Measurements from ENCODE around the gene LEFTY2.
A peak's percentile ranks its signal among the peaks of the same experiment; 100 is the strongest.

The LEFTY2 gene

DNA sequence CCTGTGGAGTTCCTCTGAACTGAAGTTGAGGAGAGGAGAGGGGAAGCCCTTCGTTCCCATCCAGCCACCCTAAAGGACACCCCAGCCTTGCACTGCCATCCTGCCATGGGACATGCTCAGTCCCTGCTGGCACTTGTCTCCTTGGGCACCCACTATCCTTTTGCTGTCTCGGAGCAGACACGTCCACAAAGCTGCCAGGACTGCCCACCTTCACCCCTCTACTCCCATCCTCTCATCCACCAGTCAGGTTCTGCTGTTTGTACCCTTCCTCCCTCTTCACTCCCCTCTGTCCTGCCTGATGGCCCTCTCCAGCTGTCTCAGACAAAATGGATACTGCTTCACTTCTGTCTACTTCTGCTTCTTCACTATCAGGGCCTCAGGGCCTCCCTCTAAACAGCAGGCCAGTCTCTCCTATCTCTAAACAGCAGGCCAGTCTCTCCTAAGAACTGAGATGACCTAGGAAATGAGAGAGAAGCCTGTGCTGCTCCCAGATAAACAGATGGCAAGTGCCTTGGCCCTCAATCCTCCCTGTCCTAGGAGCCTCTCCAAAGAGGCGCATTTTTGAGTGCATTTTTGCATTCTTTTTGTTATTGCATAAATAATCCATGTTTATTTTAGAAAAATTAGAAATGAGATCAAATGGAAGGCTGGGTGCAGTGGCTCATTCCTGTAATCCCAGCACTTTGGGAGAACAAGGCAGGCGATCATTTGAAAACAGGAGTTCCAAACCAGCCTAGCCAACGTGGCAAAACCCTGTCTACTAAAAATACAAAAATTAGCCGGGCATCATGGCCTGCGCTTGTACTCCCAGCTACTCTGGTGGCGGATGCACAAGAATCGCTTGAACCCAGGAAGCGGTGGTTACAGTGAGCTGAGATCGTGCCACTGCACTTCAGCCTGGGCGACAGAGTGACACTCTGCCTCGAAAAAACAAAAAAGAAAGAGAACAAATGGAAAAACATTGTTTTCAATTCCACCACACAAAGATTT, 12.5 kb downstream of the LEFTY2 start:
- no peak overlapping the region for H3K4me3 ChIP-seq (ENCODE audit: low read length, poor library complexity, severe bottlenecking)
- peak overlapping the region; percentile 85 for H2AFZ ChIP-seq (ENCODE audit: low read length)
- H3K9me3 ChIP-seq (ENCODE audit: insufficient read depth, low read depth, low read length) = no peaks in the 10 kb centered on the region
- H3K4me2 ChIP-seq (ENCODE audit: low read depth, low read length, poor library complexity, severe bottlenecking) = no peak overlapping the region
- H3F3A ChIP-seq (ENCODE audit: low read depth) = no peaks in the 10 kb centered on the region
- TF ChIP-seq, protein P1, sequence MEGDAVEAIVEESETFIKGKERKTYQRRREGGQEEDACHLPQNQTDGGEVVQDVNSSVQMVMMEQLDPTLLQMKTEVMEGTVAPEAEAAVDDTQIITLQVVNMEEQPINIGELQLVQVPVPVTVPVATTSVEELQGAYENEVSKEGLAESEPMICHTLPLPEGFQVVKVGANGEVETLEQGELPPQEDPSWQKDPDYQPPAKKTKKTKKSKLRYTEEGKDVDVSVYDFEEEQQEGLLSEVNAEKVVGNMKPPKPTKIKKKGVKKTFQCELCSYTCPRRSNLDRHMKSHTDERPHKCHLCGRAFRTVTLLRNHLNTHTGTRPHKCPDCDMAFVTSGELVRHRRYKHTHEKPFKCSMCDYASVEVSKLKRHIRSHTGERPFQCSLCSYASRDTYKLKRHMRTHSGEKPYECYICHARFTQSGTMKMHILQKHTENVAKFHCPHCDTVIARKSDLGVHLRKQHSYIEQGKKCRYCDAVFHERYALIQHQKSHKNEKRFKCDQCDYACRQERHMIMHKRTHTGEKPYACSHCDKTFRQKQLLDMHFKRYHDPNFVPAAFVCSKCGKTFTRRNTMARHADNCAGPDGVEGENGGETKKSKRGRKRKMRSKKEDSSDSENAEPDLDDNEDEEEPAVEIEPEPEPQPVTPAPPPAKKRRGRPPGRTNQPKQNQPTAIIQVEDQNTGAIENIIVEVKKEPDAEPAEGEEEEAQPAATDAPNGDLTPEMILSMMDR (conservative IDR thresholded peaks at IDR 0.05; ENCODE audit: low read length) = no peak
- TF ChIP-seq EZH2phosphoT487 (IDR thresholded peaks at IDR 0.05; ENCODE audit: borderline replicate concordance) = no peak
- no peaks in the 10 kb centered on the region for H3K27me3 ChIP-seq (ENCODE audit: insufficient read depth, low read length, poor library complexity, severe bottlenecking)
- H3K9ac ChIP-seq (ENCODE audit: low read depth, low read length, poor library complexity, severe bottlenecking) = peak overlapping the region; percentile 45
- peaks cover 3% of the 10 kb centered on the region for H4K20me1 ChIP-seq (ENCODE audit: insufficient read depth, low read length, poor library complexity, severe bottlenecking)
- H3K36me3 ChIP-seq (ENCODE audit: insufficient read depth, low read length) = no peaks in the 10 kb centered on the region
- H3K4me1 ChIP-seq (ENCODE audit: insufficient read depth, low read length, poor library complexity, severe bottlenecking) = peaks cover 26% of the 10 kb centered on the region
- peaks cover 7% of the 10 kb centered on the region for H3K79me2 ChIP-seq (ENCODE audit: insufficient read depth, low read length)
- no peaks in the 10 kb centered on the region for H3K9me2 ChIP-seq (replicated peaks; ENCODE audit: low read depth, low read length)

DNA sequence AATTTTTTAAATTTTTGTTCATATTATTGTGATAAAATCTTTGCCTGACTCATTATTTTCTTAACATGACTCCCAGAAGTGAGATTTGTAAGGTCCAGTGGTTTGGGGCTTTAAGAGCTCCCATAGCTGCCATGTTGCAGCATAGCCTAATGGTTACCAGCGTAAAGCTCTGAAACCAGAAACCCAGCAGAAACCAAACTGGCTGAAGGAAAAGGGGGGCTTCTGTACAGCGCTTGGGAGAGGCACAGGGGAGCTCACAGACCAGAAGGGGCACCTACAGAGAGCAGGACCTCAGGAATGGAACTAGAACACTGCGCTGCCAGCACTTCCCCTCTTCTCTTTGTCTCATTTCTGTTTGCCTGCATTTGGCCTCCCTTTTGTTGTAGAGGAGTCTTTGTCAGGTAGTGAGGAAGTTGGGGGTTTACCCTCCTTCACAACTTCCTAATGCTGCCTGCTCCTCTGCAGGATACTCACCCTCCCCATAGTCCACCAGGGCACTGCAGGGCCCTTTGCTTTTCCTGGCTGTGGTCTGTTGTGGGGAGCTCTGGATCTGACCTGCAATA, 14.4 kb downstream of the LEFTY2 start:
- H2AFZ ChIP-seq (ENCODE audit: low read length) = peak overlapping the region; percentile 66
- H3K36me3 ChIP-seq (ENCODE audit: insufficient read depth, low read length) = no peaks in the 10 kb centered on the region; the same call in 1 of the 2 replicates
- no peak for TF ChIP-seq EZH2phosphoT487 (IDR thresholded peaks at IDR 0.05; ENCODE audit: borderline replicate concordance)
- H3K4me2 ChIP-seq (ENCODE audit: low read depth, low read length, poor library complexity, severe bottlenecking) = peak overlapping the region; percentile 25
- H3K9me3 ChIP-seq (ENCODE audit: insufficient read depth, low read depth, low read length) = no peaks in the 10 kb centered on the region
- H3K79me2 ChIP-seq (ENCODE audit: insufficient read depth, low read length) = peaks cover 25% of the 10 kb centered on the region
- no peaks in the 10 kb centered on the region for H3K27me3 ChIP-seq (ENCODE audit: insufficient read depth, low read length, poor library complexity, severe bottlenecking)
- no peak overlapping the region for H3K4me3 ChIP-seq (ENCODE audit: low read length, poor library complexity, severe bottlenecking)
- peaks cover 44% of the 10 kb centered on the region for H3K4me1 ChIP-seq (ENCODE audit: insufficient read depth, low read length, poor library complexity, severe bottlenecking)
- H3K9me2 ChIP-seq (replicated peaks; ENCODE audit: low read depth, low read length) = no peaks in the 10 kb centered on the region
- H3F3A ChIP-seq (ENCODE audit: low read depth) = no peaks in the 10 kb centered on the region
- H3K9ac ChIP-seq (ENCODE audit: low read depth, low read length, poor library complexity, severe bottlenecking) = peak overlapping the region; percentile 29
- H4K20me1 ChIP-seq (ENCODE audit: insufficient read depth, low read length, poor library complexity, severe bottlenecking) = peaks cover 20% of the 10 kb centered on the region

DNA sequence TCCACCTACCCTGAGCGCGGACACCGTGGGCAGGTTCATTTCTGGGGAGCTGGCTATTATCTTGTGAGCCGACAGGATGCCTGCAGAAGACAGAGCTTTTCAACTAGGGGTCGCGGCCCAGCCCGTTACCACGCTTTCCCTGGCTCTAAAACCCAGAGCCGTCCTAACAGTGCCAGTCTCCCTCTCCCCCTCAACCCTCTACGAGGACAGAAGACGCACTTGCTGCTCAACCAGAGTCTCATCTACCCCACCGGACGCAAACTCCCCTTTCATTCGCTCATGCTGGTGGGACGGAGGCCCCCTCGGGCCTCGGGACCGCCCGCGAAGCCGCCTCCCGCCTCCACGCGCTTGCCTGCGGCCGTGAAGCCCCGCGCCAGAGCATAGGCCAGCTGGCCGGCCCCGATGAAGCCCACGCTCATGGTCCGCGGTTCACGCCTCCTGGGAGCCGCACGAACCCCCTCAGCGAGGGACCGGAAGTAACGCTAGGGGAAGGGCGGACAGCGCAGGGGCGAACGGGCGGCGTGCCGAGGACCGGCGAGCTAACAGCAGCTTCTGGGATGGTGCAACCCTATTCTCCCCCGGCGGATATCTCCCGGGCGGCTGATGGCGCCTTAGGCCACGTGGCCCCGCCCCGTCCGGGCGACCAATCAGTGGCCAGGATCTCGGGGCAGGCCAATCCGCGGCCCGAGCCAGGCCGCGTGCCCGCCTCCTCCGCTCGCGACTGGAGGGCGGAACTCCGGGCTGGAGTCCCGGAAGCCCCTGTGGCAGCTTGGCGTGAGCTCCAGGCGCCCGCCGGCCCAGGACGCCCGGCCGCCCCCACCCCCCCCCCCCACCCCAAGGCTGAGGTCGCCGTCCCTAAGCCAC, 17.1 kb downstream of the LEFTY2 start, which contains the start of gene PYCR2:
PYCR2 (minus strand) TSS at position 559 of the 864 bp plus-strand sequence; CDS start at position 419, 140 bp downstream.
- Histone ChIP-seq H3K27me3 (ENCODE audit: insufficient read depth, low read length, poor library complexity, severe bottlenecking) (no peaks in the 10 kb centered on the region), H2AFZ (ENCODE audit: low read length) (peak within 1 kb of the TSS; percentile 79), H3K4me1 (ENCODE audit: insufficient read depth, low read length, poor library complexity, severe bottlenecking) (peaks cover 59% of the 10 kb centered on the region), H3K36me3 (ENCODE audit: insufficient read depth, low read length) (peaks cover 6% of the 10 kb centered on the region; the same call in 1 of the 2 replicates), H3K9me2 (replicated peaks; ENCODE audit: low read depth, low read length) (no peaks in the 10 kb centered on the region), H3F3A (ENCODE audit: low read depth) (no peaks in the 10 kb centered on the region), H3K9ac (ENCODE audit: low read depth, low read length, poor library complexity, severe bottlenecking) (peak within 1 kb of the TSS; percentile 92), H3K9me3 (ENCODE audit: insufficient read depth, low read depth, low read length) (no peaks in the 10 kb centered on the region), H3K79me2 (ENCODE audit: insufficient read depth, low read length) (peaks cover 38% of the 10 kb centered on the region), H3K4me3 (ENCODE audit: low read length, poor library complexity, severe bottlenecking) (peak within 1 kb of the TSS; percentile 87), H4K20me1 (ENCODE audit: insufficient read depth, low read length, poor library complexity, severe bottlenecking) (peaks cover 23% of the 10 kb centered on the region), H3K4me2 (ENCODE audit: low read depth, low read length, poor library complexity, severe bottlenecking) (peak within 1 kb of the TSS; percentile 85)
- TF ChIP-seq, protein P1 (conservative IDR thresholded peaks at IDR 0.05; ENCODE audit: low read length) = no peak
- no peak for TF ChIP-seq EZH2phosphoT487 (IDR thresholded peaks at IDR 0.05; ENCODE audit: borderline replicate concordance)

Data from Loucy (cell line).